ENCODE measurements around the gene ACTN1. TPM values are rescaled to one million over a fixed set of nuclear protein-coding genes. Genes with fewer than 3 reads are reported as not detected.

The ACTN1 gene
- total and polyA plus RNA-seq, 3 donors from 2014 or later, result 51.0 to 82.3 (median 69.5) TPM

DNA sequence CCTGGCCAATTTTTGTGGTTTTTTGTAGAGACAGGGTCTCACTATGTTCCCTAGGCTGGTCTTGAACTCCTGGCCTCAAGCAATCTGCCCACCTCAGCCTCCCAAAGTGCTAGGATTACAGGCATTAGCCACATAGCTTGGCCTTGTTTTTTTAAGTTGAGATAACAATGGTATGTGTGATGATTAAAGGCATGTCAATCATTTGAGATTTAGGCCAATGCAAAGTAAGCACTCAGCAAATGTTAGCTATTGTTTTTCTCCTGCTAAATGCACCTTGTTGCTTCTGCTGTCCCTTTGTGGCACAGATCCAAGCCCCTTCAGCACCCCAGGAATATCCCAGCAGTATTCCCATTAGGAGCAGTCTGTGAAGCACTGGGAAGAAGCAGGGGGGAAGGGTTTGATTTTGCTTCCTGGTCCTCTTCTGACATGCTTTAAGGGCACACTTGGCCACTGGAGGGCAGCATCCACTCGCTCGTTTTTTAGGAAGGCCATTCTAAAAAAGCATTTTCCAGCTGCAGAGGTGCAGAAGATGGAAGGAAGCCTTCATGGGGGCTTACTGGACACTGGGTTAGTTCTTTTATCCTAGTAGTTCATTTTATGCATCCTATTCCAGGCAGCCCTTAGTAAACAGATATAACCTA lies 116.0 kb downstream of the ACTN1 start:
- Histone ChIP-seq H3K36me3 (ENCODE audit: low read depth, missing control alignments) (no peaks in the 10 kb centered on the region), H3K27me3 (no peaks in the 10 kb centered on the region), H3K4me1 (no peaks in the 10 kb centered on the region), H3K4me3 (no peak overlapping the region), H3K9me3 (no peaks in the 10 kb centered on the region), H3K27ac (no peak overlapping the region)
- intact Hi-C loops (cut with DNase I; ENCODE audit: low total_unique reads), result no loop called here
- TF ChIP-seq, protein P1, sequence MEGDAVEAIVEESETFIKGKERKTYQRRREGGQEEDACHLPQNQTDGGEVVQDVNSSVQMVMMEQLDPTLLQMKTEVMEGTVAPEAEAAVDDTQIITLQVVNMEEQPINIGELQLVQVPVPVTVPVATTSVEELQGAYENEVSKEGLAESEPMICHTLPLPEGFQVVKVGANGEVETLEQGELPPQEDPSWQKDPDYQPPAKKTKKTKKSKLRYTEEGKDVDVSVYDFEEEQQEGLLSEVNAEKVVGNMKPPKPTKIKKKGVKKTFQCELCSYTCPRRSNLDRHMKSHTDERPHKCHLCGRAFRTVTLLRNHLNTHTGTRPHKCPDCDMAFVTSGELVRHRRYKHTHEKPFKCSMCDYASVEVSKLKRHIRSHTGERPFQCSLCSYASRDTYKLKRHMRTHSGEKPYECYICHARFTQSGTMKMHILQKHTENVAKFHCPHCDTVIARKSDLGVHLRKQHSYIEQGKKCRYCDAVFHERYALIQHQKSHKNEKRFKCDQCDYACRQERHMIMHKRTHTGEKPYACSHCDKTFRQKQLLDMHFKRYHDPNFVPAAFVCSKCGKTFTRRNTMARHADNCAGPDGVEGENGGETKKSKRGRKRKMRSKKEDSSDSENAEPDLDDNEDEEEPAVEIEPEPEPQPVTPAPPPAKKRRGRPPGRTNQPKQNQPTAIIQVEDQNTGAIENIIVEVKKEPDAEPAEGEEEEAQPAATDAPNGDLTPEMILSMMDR (IDR thresholded peaks at IDR 0.05), result peak; percentile 32 to 63 (median 58)
- TF ChIP-seq POLR2A (IDR thresholded peaks at IDR 0.05), result no peak
- 12 to 31% methylated on average over 2 of the region's 2 CpGs for WGBS, 2 donors
- peak; percentile 89 for DNase-seq

DNA sequence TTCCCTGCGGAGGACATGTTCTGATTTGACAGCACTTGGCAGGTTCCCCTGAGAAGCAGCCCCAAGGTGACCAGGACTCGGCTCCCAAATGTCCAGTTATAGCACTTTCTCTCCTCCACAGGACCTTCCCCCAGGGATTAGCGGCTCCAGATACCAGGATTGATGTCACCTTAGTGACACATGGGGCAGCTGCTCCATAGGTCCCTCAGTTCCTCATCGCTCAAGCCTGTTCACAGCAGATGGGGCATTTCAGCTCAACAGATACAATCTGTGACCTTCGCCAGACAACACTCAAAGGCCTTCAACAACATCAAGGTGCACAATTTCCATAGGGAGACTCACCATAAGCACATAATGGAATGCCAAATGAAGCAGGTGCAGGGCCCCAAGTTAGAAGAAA lies 118.3 kb downstream of the ACTN1 start:
- H3K9me3 ChIP-seq, result no peaks in the 10 kb centered on the region
- no peaks in the 10 kb centered on the region for H3K36me3 ChIP-seq (ENCODE audit: low read depth, missing control alignments)
- no peak for TF ChIP-seq POLR2A (IDR thresholded peaks at IDR 0.05)
- TF ChIP-seq, protein P1 (IDR thresholded peaks at IDR 0.05), result no peak
- no peaks in the 10 kb centered on the region for H3K27me3 ChIP-seq
- no peak overlapping the region for H3K4me3 ChIP-seq
- no peaks in the 10 kb centered on the region for H3K4me1 ChIP-seq
- WGBS, 2 donors, result 86 to 88% methylated on average over 5 of the region's 5 CpGs
- H3K27ac ChIP-seq, result no peak overlapping the region
- intact Hi-C loops (cut with DNase I; ENCODE audit: low total_unique reads), result no loop called here
- no peak for DNase-seq

DNA sequence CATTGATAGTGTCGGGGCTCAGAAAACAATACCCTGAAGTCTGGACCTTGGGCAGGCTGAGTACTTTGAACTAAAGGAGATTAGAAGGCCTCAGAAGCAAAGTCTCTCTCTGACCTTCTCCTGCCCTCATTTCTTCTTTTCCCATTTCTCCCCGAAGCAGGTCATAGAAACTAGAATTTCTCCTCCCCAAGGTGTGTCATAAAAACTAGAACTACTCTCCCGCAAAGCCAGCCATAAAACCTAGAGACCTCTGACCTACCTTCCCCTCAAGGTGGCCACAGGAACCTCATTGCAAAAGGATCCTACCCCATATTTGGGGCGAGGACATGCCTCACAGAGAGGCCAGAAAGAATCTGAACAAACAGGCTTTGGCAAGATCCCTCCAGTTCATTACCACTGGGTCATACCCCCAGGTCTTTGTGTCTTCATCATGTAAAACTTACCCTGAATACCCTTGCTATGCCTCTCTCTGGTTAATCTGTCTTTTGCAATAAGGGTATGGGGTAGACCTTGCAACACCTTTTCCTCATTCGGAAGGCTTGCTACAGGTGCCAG lies 121.5 kb downstream of the ACTN1 start:
- Histone ChIP-seq H3K4me3 (no peak overlapping the region), H3K4me1 (no peaks in the 10 kb centered on the region), H3K27me3 (no peaks in the 10 kb centered on the region), H3K9me3 (no peaks in the 10 kb centered on the region), H3K36me3 (ENCODE audit: low read depth, missing control alignments) (no peaks in the 10 kb centered on the region), H3K27ac (no peak overlapping the region)
- no peak for TF ChIP-seq POLR2A (IDR thresholded peaks at IDR 0.05)
- TF ChIP-seq, protein P1 (IDR thresholded peaks at IDR 0.05), result no peak
- 81 to 83% methylated on average over 5 of the region's 5 CpGs for WGBS, 2 donors
- DNase-seq, result no peak
- intact Hi-C loops (cut with DNase I; ENCODE audit: low total_unique reads), result no loop called here

DNA sequence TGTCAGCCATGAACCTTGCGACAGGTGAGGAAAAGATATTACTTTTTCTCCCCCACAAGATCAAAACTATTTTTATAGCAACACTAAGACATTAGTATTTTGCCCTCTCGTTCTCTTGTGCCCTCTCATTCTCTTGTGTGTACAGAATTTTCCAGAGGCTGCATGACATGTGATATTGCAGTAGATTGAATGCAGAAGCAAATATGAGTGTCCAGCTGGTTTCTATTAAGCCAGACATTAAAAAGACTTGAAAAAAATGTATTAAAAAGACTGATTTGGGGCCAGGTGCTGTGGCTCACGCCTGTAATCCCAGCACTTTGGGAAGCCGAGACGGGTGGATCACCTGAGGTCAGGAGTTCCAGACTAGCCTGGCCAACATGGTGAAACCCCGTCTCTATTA lies 122.5 kb downstream of the ACTN1 start:
- WGBS, 2 donors, result 80 to 86% methylated on average over 6 of the region's 6 CpGs
- H3K27me3 ChIP-seq, result no peaks in the 10 kb centered on the region
- TF ChIP-seq, protein P1 (IDR thresholded peaks at IDR 0.05), result no peak
- TF ChIP-seq POLR2A (IDR thresholded peaks at IDR 0.05), result no peak
- no peak overlapping the region for H3K4me3 ChIP-seq
- intact Hi-C loops (cut with DNase I; ENCODE audit: low total_unique reads), result no loop called here
- no peaks in the 10 kb centered on the region for H3K36me3 ChIP-seq (ENCODE audit: low read depth, missing control alignments)
- no peaks in the 10 kb centered on the region for H3K4me1 ChIP-seq
- no peaks in the 10 kb centered on the region for H3K9me3 ChIP-seq
- no peak overlapping the region for H3K27ac ChIP-seq
- no peak for DNase-seq

DNA sequence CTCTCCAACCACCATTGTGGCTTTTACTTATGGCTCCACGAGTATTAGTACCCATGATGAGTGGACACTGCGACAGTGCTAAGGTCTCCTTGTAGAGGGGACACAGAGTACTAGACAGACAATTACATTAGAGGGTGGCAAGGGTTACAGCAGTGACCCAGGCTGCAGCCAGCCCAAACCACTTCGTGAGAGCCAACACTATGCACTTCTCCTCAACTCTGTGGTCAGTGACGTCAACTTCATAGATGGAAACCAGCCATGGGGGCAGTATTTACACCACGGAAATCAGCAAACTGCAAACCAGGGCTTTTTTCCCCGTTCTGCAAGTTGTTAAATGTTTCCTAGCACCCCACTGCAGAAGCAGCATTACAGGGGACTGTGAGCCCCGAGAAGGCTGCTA lies 124.7 kb downstream of the ACTN1 start:
- TF ChIP-seq, protein P1 (IDR thresholded peaks at IDR 0.05), result no peak
- no peak for TF ChIP-seq POLR2A (IDR thresholded peaks at IDR 0.05)
- intact Hi-C loops (cut with DNase I; ENCODE audit: low total_unique reads), result no loop called here
- DNase-seq, result no peak
- H3K36me3 ChIP-seq (ENCODE audit: low read depth, missing control alignments), result no peaks in the 10 kb centered on the region
- H3K27ac ChIP-seq, result no peak overlapping the region
- H3K4me1 ChIP-seq, result no peaks in the 10 kb centered on the region
- WGBS, 2 donors, result 88 to 89% methylated on average over 7 of the region's 7 CpGs
- H3K4me3 ChIP-seq, result no peak overlapping the region
- no peaks in the 10 kb centered on the region for H3K27me3 ChIP-seq
- no peaks in the 10 kb centered on the region for H3K9me3 ChIP-seq
